ENCODE data around the gene MUS81. TPM values are rescaled to one million over a fixed set of nuclear protein-coding genes. Genes with fewer than 3 reads are reported as not detected.

The MUS81 gene
- total and polyA plus RNA-seq, 9 of the 15 experiments (the other 6 are each of a cell fraction or from before 2014, with no cell fraction given): 13.4 to 118 (median 53.7) TPM

DNA sequence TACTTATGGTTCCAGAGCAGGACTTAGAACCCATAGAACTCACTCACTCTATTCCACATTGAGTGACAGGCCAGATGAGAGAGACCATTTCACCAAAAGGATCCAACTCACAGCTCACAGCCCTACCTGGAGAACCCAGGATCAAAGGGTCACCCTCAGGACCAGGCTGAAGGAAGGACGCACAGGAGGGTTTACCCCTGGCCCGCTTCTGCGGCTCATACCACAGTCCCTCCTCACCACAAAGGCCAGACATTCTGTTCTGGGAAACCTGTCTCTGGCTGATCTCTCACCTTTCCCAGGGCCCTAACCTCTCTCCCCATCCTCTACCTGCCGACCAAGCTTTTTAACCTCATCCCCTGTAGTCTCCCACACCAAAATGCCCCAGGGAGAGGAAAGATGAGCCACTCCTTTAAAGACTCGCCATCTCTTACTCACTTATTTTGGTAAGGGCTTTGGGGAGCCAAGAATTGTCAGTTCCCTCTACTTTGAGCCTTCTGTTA lies 35.3 kb downstream of the MUS81 start (continued):
- TF ChIP-seq RHOXF2B (CRISPR knock-in tag; conservative IDR thresholded peaks at IDR 0.05): no peak
- no peak for TF ChIP-seq MAFK (IDR thresholded peaks at IDR 0.05; ENCODE audit: low read length)
- peak; percentile 63; the same call in 1 of the 2 replicates for TF ChIP-seq SUPT5H (IDR thresholded peaks at IDR 0.05)
- TF ChIP-seq PRPF4 (IDR thresholded peaks at IDR 0.05; ENCODE audit: insufficient read depth, low read depth, low read length, poor library complexity, severe bottlenecking): no peak
- no peak for TF ChIP-seq RBFOX2 (IDR thresholded peaks at IDR 0.05; ENCODE audit: low read depth, low read length)
- TF ChIP-seq ILK (tag; IDR thresholded peaks at IDR 0.05; ENCODE audit: borderline replicate concordance, low read depth): no peak
- no peak for TF ChIP-seq ELF1 (tag; IDR thresholded peaks at IDR 0.05)

DNA sequence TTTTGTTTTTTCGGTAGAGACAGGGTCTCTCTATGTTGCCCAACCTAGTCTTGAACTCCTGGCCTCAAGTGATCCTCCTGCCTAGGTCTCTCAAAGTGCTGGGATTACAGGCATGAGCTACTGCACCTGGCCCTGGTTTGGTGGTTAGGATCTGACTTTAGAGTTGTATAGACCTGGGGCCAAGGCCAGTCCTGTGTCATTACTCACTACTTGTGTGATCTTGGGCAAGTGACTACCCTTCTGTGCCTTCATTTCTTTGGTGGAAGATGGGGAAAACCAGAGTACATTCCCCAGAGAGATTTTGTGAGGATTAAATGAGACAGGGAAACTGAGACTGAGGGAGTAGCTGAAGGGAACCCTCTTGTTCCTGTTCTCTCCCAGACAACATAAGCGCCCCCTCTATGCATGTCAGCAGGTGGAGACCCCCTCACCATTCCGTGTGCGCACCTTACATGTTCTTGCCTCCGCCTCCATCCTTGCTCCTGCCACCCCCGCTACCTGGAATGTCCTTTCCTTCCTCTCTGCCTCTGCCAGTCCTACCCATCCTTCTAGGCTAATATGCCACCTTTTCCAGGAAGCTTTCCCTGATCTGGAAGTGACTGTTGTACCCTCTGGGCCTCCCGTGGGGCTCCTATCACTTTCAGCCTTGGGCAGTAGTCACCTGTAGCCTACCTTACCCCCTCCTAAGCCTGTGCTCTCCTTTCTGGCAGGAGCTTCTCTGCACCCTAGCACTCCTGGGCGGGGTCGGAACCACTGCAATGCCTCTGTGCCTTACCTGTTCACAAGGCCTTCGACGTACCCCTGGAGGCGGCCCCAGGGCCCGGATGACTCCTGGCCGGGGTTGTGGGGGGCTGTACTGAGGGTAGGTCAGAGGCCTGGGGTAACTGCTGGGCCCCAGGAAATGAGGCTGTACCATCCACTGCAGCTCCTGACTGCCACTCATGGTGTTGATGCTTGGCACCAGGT lies 36.1 kb downstream of the MUS81 start:
- FAIRE-seq (no peak), ATAC-seq (no peak), DNase-seq (ENCODE audit: extremely low read depth in 1 of 4, low spot score in 3 of 4) (no peak)
- Histone ChIP-seq H3K4me3 (no peak overlapping the region), H4K20me1 (replicated peaks; ENCODE audit: control insufficient read depth, insufficient read depth, low read length) (peaks cover 33% of the 10 kb centered on the region), H3K27me3 (ENCODE audit: control insufficient read depth in 2 of 2, insufficient read depth in 2 of 2, low read length in 2 of 2) (no peaks in the 10 kb centered on the region), H2AFZ (ENCODE audit: low read depth, low read length) (no peak overlapping the region), H3K9ac (ENCODE audit: insufficient read depth in 1 of 2, low read depth in 2 of 2, low read length in 2 of 2) (peak overlapping the region in 1 of 2 experiments; percentile 73; a peak in 1 of 4 replicates), H3K27ac (ENCODE audit: extremely low read depth, low read depth, low read length) (peak overlapping the region; percentile 36; the same call in 2 of the 3 replicates), H3K9me3 (replicated peaks; ENCODE audit: control insufficient read depth, insufficient read depth, low read depth, low read length) (no peaks in the 10 kb centered on the region), H3K36me3 (ENCODE audit: control insufficient read depth, insufficient read depth, low read length) (peaks cover 73% of the 10 kb centered on the region), H3K79me2 (ENCODE audit: control insufficient read depth, insufficient read depth, low read length) (peaks cover 84% of the 10 kb centered on the region), H3K4me1 (replicated peaks in 1 of 2; ENCODE audit: control insufficient read depth in 2 of 2, insufficient read depth in 2 of 2, low read length in 2 of 2) (peaks cover 39 to 70% of the 10 kb centered on the region in 2 experiments), H3K4me2 (ENCODE audit: insufficient read depth, low read length) (no peak overlapping the region), H3K9me1 (ENCODE audit: control insufficient read depth, insufficient read depth, low read length) (no peaks in the 10 kb centered on the region)
- no TSS peak for BruUV-seq (replicated peaks)
- WGBS (ENCODE audit: insufficient coverage, low coverage, missing lambda C conversion rate): 91% methylated on average over 11 of the region's 14 CpGs
- ChIA-PET POLR2A (interaction anchor here (0.6 to 10.0 kb wide), 13 partner anchors 7 to 416 kb away, joined by 3 to 136 read pairs (median 5); partner anchors contain the start of genes CCDC85B, CFL1, FIBP and MUS81), CTCF (ENCODE audit: low intra/inter-chr PET ratio) (no interaction called here)
- intact Hi-C loops (cut with micrococcal nuclease) (no loop called here), in situ Hi-C loops (cut with MboI) (no loop called here)
- TF ChIP-seq RBFOX2 (IDR thresholded peaks at IDR 0.05; ENCODE audit: low read depth, low read length) (peak; percentile 65), POLR2A (conservative IDR thresholded peaks at IDR 0.05) (peak; percentile 53), SUPT5H (IDR thresholded peaks at IDR 0.05) (peak; percentile 57), NFXL1 (CRISPR knock-in tag; IDR thresholded peaks at IDR 0.05) (peak; percentile 5; the same call in 1 of the 2 replicates), POLR2G (IDR thresholded peaks at IDR 0.05; ENCODE audit: low read depth, low read length) (peak; percentile 73), ZNF586 (CRISPR knock-in tag; conservative IDR thresholded peaks at IDR 0.05) (0 out of 2 replicates have a peak, but pooled peaks have one; percentile 10), ETS2 (tag; IDR thresholded peaks at IDR 0.05; ENCODE audit: borderline replicate concordance, poor library complexity, severe bottlenecking) (no peak), PML (IDR thresholded peaks at IDR 0.05; ENCODE audit: low read length) (0 out of 2 replicates have a peak, but pooled peaks have one; percentile 19), CREB1 (IDR thresholded peaks at IDR 0.05) (peak; percentile 16; the same call in 1 of the 2 replicates), CREB1 (CRISPR knock-in tag; IDR thresholded peaks at IDR 0.05) (no peak)
- TF ChIP-seq, protein P1, sequence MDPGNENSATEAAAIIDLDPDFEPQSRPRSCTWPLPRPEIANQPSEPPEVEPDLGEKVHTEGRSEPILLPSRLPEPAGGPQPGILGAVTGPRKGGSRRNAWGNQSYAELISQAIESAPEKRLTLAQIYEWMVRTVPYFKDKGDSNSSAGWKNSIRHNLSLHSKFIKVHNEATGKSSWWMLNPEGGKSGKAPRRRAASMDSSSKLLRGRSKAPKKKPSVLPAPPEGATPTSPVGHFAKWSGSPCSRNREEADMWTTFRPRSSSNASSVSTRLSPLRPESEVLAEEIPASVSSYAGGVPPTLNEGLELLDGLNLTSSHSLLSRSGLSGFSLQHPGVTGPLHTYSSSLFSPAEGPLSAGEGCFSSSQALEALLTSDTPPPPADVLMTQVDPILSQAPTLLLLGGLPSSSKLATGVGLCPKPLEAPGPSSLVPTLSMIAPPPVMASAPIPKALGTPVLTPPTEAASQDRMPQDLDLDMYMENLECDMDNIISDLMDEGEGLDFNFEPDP (CRISPR knock-in tag; IDR thresholded peaks at IDR 0.05): no peak
